Measurements from ENCODE around the gene LCNL1.

DNA sequence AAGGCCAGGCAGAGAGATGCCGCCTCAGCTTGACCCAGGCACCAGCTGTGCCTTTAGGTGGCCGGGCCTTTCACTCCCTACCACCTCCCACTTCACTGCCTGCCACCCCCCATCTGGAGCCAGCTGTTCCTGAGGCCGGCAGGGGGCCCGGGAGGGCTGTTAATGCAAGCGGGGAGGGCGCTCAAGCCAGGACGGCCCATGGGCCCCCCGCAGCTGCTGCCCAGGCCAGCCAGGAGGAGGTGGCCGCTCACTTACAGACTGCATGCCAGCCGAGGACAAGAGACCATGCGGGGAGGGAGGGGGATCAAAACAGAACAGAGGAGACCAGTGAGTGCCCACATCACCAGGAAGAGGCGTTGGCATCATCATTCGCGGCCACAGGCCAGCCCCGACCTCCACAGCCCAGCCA is 40.8 kb downstream of the LCNL1 start:
- TF ChIP-seq, protein P1, sequence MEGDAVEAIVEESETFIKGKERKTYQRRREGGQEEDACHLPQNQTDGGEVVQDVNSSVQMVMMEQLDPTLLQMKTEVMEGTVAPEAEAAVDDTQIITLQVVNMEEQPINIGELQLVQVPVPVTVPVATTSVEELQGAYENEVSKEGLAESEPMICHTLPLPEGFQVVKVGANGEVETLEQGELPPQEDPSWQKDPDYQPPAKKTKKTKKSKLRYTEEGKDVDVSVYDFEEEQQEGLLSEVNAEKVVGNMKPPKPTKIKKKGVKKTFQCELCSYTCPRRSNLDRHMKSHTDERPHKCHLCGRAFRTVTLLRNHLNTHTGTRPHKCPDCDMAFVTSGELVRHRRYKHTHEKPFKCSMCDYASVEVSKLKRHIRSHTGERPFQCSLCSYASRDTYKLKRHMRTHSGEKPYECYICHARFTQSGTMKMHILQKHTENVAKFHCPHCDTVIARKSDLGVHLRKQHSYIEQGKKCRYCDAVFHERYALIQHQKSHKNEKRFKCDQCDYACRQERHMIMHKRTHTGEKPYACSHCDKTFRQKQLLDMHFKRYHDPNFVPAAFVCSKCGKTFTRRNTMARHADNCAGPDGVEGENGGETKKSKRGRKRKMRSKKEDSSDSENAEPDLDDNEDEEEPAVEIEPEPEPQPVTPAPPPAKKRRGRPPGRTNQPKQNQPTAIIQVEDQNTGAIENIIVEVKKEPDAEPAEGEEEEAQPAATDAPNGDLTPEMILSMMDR (IDR thresholded peaks at IDR 0.05): no peak
- TF ChIP-seq POLR2A (IDR thresholded peaks at IDR 0.05): no peak
